DND-41 (cell line): ENCODE results near the gene CACNB4.

Experiments
- CTCF ChIP-seq: IDR thresholded peaks from 2 replicates; pipeline ENCODE4 v1.5.1; 2012; ENCODE audit warnings: borderline replicate concordance, low read length, moderate library complexity, mild to moderate bottlenecking; ENCODE audit not compliant: poor library complexity, severe bottlenecking; ENCODE audit errors: extremely low read depth
- EZH2 ChIP-seq: IDR thresholded peaks from 3 replicates; pipeline ENCODE4 v1.6.1; 2012; ENCODE audit warnings: borderline replicate concordance, low read depth, mild to moderate bottlenecking, moderate library complexity, low read length, inconsistent platforms; ENCODE audit not compliant: severe bottlenecking

GRCh38 chr2:151802315-151802714, 296.5 kb downstream of the CACNB4 start:
- TF ChIP-seq CTCF (no peak), EZH2 (no peak)
